Keratinocyte (primary cell): Measurements from ENCODE around the gene VPS35. TPM values are rescaled to one million over a fixed set of nuclear protein-coding genes. Genes with fewer than 3 reads are reported as not detected.

ENCODE experiments used
- DNase-seq: peaks from one replicate; pipeline ENCODE4 v3.0.0-alpha.2; 2011; ENCODE audit warnings: low read depth, missing footprints, low spot score
- FAIRE-seq: peaks from 2 replicates; lab custom pipeline; 2011; peaks lifted over from hg19 to GRCh38; lab: Jason Lieb, UNC
- H2AFZ ChIP-seq: 2 replicates; pipeline ENCODE4 v1.6.0; 2012; ENCODE audit warnings: low read length, control low read depth, inconsistent platforms; ENCODE audit not compliant: control insufficient read depth
- H3K27ac ChIP-seq: 2 replicates; pipeline ENCODE4 v1.5.1; 2011; ENCODE audit warnings: low read length; ENCODE audit not compliant: control insufficient read depth, insufficient read depth
- H3K27me3 ChIP-seq: 3 replicates; pipeline ENCODE4 v1.6.0; 2011; ENCODE audit warnings: low read length; ENCODE audit not compliant: control insufficient read depth, insufficient read depth; ENCODE audit errors: extremely low read depth
- H3K36me3 ChIP-seq, 2 experiments: 2 replicates in 1 of 2; 3 replicates in 1 of 2; pipeline ENCODE4 v1.5.1; 2011; ENCODE audit warnings: low read length in 2 of 2, mild to moderate bottlenecking in 1 of 2; ENCODE audit not compliant: control insufficient read depth in 2 of 2, insufficient read depth in 2 of 2; ENCODE audit errors: extremely low read depth in 1 of 2
- H3K4me1 ChIP-seq: 3 replicates; pipeline ENCODE4 v1.5.1; 2011; ENCODE audit warnings: low read length; ENCODE audit not compliant: control insufficient read depth, insufficient read depth; ENCODE audit errors: extremely low read depth
- H3K4me2 ChIP-seq: 3 replicates; pipeline ENCODE4 v1.6.0; 2011; ENCODE audit warnings: low read depth, low read length; ENCODE audit not compliant: control insufficient read depth, insufficient read depth; ENCODE audit errors: extremely low read depth
- H3K4me3 ChIP-seq, 3 experiments: fragments of 200-600 bp in 1 of 3; sonication (generic) in 1 of 3; 2 replicates in 2 of 3; 3 replicates in 1 of 3; pipeline ENCODE4 v1.5.1; 2011 to 2016; ENCODE audit warnings: low read length in 3 of 3, mild to moderate bottlenecking in 3 of 3, control low read depth in 2 of 3, inconsistent platforms in 1 of 3, low read depth in 1 of 3, mixed read lengths in 1 of 3, mixed run types in 1 of 3, moderate library complexity in 1 of 3; ENCODE audit not compliant: control insufficient read depth in 2 of 3, insufficient read depth in 2 of 3; ENCODE audit errors: extremely low read depth in 1 of 3
- H3K79me2 ChIP-seq: 2 replicates; pipeline ENCODE4 v1.6.0; 2012; ENCODE audit warnings: low read length; ENCODE audit not compliant: control insufficient read depth, insufficient read depth
- H3K9ac ChIP-seq: 3 replicates; pipeline ENCODE4 v1.6.0; 2011; ENCODE audit warnings: low read length; ENCODE audit not compliant: control insufficient read depth, insufficient read depth; ENCODE audit errors: extremely low read depth
- H3K9me1 ChIP-seq: 3 replicates; pipeline ENCODE4 v1.6.0; 2011; ENCODE audit warnings: low read length; ENCODE audit not compliant: control insufficient read depth, insufficient read depth; ENCODE audit errors: extremely low read depth
- H3K9me3 ChIP-seq: 2 replicates; pipeline ENCODE4 v1.5.1; 2012; ENCODE audit warnings: low read depth, low read length; ENCODE audit not compliant: control insufficient read depth
- H4K20me1 ChIP-seq: 3 replicates; pipeline ENCODE4 v1.6.0; 2011; ENCODE audit warnings: low read length; ENCODE audit not compliant: control insufficient read depth, insufficient read depth; ENCODE audit errors: extremely low read depth
- EZH2 ChIP-seq: IDR thresholded peaks from one replicate; pipeline ENCODE4 v1.6.1; 2012; ENCODE audit warnings: inconsistent platforms, mild to moderate bottlenecking, low read length, moderate library complexity
- dilution Hi-C: fragments of 300-500 bp; cut with MboI; formaldehyde crosslinking; loops from one replicate; pipeline ENCODE4 v1.7.0; 2020; ENCODE audit warnings: low sequenced_read_pairs; ENCODE audit not compliant: extremely low pct_ligation_motif_present
- polyA plus RNA-seq, 5 experiments: library from polyadenylated mRNA; depleted of rRNA in 3 of 5; stranded (reverse) in 3 of 5; stranded (forward) in 1 of 5; unstranded in 1 of 5; fragments of >200 nt; gene quantifications; 1 replicate in 1 of 5; 2 replicates in 3 of 5; 3 replicates in 1 of 5; pipeline versions ENCODE4 v1.2.1 to v1.2.3, GENCODE V29; 2011 to 2012; ENCODE audit warnings: missing spikeins in 2 of 5, low read depth in 1 of 5, low replicate concordance in 1 of 5
- TF ChIP-seq, protein P1 (sequence below), 3 experiments: IDR thresholded peaks in 1 of 3; conservative IDR thresholded peaks in 1 of 3; optimal IDR thresholded peaks in 1 of 3; 2 replicates in 2 of 3; 3 replicates in 1 of 3; pipeline versions ENCODE3 to v1.5.1; 2011; ENCODE audit warnings: low read length in 3 of 3, mild to moderate bottlenecking in 3 of 3, moderate library complexity in 2 of 3, control low read depth in 1 of 3, inconsistent platforms in 1 of 3; ENCODE audit not compliant: insufficient read depth in 2 of 3; ENCODE audit errors: extremely low read depth in 1 of 3

VPS35 gene
- polyA plus RNA-seq, 1 donor (not counting 4 experiments of a cell fraction or from before 2014, with no cell fraction given): 87.3 TPM

- Histone ChIP-seq H2AFZ (no peak overlapping the region), H3K27ac (no peak overlapping the region), H3K4me2 (no peak overlapping the region), H3K36me3 (no peaks in the 10 kb centered on the region), H3K9ac (no peak overlapping the region), H3K4me3 (no peak overlapping the region), H3K27me3 (no peaks in the 10 kb centered on the region), H3K79me2 (no peaks in the 10 kb centered on the region), H4K20me1 (no peaks in the 10 kb centered on the region), H3K9me3 (no peaks in the 10 kb centered on the region), H3K4me1 (no peaks in the 10 kb centered on the region), H3K9me1 (no peaks in the 10 kb centered on the region)
- FAIRE-seq (no peak), DNase-seq (no peak)
- dilution Hi-C loops: no loop called here
- no peak for TF ChIP-seq EZH2
- TF ChIP-seq, protein P1, sequence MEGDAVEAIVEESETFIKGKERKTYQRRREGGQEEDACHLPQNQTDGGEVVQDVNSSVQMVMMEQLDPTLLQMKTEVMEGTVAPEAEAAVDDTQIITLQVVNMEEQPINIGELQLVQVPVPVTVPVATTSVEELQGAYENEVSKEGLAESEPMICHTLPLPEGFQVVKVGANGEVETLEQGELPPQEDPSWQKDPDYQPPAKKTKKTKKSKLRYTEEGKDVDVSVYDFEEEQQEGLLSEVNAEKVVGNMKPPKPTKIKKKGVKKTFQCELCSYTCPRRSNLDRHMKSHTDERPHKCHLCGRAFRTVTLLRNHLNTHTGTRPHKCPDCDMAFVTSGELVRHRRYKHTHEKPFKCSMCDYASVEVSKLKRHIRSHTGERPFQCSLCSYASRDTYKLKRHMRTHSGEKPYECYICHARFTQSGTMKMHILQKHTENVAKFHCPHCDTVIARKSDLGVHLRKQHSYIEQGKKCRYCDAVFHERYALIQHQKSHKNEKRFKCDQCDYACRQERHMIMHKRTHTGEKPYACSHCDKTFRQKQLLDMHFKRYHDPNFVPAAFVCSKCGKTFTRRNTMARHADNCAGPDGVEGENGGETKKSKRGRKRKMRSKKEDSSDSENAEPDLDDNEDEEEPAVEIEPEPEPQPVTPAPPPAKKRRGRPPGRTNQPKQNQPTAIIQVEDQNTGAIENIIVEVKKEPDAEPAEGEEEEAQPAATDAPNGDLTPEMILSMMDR (optimal IDR thresholded peaks at IDR 0.05 in 1 of 3, IDR thresholded peaks at IDR 0.05 in 1 of 3, conservative IDR thresholded peaks at IDR 0.05 in 1 of 3; ENCODE audit: extremely low read depth in 1 of 3, insufficient read depth in 2 of 3, low read length in 3 of 3): no peak
Observed at GRCh38 chr16:46732561-46732960, 43.6 kb upstream of the VPS35 start.

- Histone ChIP-seq H3K9me1 (no peaks in the 10 kb centered on the region), H3K4me3 (no peak overlapping the region), H3K27ac (no peak overlapping the region), H3K9ac (no peak overlapping the region), H2AFZ (no peak overlapping the region), H3K36me3 (no peaks in the 10 kb centered on the region), H3K27me3 (no peaks in the 10 kb centered on the region), H4K20me1 (no peaks in the 10 kb centered on the region), H3K9me3 (no peaks in the 10 kb centered on the region), H3K4me2 (no peak overlapping the region), H3K79me2 (no peaks in the 10 kb centered on the region), H3K4me1 (no peaks in the 10 kb centered on the region)
- TF ChIP-seq EZH2: no peak
- TF ChIP-seq, protein P1 (optimal IDR thresholded peaks at IDR 0.05 in 1 of 3, IDR thresholded peaks at IDR 0.05 in 1 of 3, conservative IDR thresholded peaks at IDR 0.05 in 1 of 3; ENCODE audit: extremely low read depth in 1 of 3, insufficient read depth in 2 of 3, low read length in 3 of 3): no peak
- DNase-seq (no peak), FAIRE-seq (no peak)
- dilution Hi-C loops: no loop called here
Observed at GRCh38 chr16:46731691-46732555, 42.9 kb upstream of the VPS35 start.
